GM19099 (cell line): ENCODE data around the gene RNASE4.

ENCODE experiments used
- POLR2A ChIP-seq: IDR thresholded peaks from 3 replicates; pipeline ENCODE4 v1.6.1; 2011; ENCODE audit warnings: low read depth; ENCODE audit not compliant: insufficient read length; ENCODE audit errors: extremely low read depth

Gene RNASE4, protein sequence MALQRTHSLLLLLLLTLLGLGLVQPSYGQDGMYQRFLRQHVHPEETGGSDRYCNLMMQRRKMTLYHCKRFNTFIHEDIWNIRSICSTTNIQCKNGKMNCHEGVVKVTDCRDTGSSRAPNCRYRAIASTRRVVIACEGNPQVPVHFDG

DNA sequence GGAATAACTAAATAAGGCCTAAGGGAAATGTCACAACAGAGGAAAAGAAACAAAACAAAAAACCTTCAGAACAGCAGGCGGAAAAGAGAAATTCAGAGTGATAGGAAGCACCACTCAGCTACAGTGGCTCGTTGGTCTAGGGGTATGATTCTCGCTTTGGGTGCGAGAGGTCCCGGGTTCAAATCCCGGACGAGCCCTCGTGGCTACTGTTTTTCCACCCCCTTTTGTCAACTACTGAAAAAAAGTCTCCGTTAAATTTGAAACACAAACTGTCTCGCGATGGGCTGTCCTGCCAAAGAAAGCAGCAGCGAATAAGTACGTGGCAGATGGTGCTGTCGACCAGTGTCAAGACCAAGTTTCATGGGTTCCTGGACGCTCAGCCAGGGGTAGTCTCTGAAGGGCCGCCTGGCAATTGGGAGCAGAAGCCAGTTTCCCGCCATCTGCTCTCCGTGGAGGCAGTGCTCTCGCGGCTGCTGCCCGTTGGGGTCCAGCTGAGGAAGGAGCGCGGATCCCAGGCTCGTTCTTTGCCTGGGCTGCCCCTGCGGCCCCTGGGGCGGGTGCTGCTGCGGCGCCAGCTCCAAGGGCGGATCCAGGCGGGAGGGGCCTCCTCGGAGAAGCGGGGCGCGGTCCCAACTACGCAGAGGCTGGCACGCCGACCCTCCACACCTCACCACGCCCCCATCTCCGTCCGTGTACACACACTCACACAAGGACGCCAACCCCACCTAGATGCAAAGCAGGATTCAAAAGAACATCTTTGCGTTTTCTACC, at the start of gene RNASE4:
Gene RNASE4 (plus strand): TSS at position 670 of the 771 bp plus-strand sequence. CDS start 14,812 bp downstream, outside the sequence.
- peak; percentile 53 for TF ChIP-seq POLR2A

DNA sequence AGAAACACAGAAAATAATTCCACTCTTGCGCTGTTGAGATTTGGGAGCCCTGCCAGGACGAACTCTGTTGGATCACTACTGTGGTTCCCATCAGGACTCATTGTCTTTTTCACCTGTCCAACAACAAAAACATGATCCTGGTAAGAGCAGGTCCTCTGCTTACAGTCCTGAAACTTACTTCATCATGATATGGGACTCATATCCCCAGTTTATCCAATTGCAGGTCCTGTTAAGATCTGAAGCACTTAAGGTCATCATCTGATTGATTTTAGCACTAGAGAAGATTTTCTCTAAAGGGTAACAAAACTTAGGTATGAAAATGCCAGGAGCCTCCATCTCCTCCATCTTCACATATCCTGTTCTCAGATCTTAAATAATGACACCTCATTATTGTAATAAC, 42.8 kb upstream of the RNASE4 start, which contains the start of gene OR6S1:
Gene OR6S1 (minus strand): TSS at position 101 of the 400 bp plus-strand sequence. CDS start 0 bp downstream, at position 101.
- TF ChIP-seq POLR2A, result no peak

DNA sequence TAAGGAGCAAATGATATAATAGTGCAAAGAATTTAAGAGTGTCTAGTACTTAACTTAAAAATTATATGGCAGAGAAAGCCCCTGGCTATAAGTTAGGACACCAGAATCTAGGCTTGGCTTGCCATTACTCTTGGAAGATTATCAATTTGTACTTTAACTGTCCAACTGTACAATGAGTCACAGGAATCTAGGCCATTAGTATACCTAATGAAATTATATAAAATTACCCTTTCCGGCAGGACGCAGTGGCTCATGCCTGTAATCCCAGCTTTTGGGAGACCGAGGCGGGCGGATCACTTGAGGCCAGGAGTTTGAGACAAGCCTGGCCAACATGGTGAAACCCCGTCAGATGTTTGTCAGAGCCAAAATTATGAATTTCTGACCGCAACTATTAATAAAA, 42.2 kb upstream of the RNASE4 start:
- TF ChIP-seq POLR2A, result no peak

DNA sequence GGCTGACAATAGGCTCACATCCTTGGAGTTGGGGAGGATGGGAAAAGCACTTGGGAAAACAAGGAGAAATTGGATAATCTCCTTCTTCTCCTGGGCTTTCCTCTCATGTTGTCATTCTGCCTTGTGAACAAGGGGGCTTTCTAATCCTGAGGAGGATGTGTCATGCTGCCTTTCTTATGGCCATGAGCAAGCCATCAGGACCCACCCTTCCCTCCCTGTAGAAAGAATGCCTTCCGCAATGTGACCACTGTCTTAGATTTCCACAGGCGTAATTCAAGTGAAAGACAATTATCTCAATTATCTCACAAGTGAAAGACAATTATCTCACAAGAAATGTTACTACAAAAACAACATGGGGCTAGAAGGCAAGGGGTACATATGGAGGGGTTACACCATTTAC, 39.8 kb upstream of the RNASE4 start:
- TF ChIP-seq POLR2A, result no peak

DNA sequence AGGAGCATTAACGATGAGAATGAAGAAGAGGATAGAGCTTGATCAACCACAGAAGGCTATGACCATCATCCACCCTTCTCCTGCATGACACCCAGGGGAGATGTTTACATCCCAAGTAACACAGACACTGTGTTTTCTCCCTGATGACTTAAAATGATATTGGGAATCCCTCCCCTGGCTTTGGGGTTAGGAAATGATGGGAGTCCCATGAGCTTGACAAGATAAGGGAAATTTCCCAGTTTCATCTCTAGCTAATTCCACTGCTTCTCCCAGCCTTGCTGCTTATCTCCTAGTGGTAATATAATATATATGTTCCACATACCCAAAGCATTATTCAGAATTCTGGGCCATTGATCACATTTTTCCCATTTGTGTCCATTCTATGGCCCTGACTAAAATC, 38.9 kb upstream of the RNASE4 start:
- TF ChIP-seq POLR2A, result no peak

DNA sequence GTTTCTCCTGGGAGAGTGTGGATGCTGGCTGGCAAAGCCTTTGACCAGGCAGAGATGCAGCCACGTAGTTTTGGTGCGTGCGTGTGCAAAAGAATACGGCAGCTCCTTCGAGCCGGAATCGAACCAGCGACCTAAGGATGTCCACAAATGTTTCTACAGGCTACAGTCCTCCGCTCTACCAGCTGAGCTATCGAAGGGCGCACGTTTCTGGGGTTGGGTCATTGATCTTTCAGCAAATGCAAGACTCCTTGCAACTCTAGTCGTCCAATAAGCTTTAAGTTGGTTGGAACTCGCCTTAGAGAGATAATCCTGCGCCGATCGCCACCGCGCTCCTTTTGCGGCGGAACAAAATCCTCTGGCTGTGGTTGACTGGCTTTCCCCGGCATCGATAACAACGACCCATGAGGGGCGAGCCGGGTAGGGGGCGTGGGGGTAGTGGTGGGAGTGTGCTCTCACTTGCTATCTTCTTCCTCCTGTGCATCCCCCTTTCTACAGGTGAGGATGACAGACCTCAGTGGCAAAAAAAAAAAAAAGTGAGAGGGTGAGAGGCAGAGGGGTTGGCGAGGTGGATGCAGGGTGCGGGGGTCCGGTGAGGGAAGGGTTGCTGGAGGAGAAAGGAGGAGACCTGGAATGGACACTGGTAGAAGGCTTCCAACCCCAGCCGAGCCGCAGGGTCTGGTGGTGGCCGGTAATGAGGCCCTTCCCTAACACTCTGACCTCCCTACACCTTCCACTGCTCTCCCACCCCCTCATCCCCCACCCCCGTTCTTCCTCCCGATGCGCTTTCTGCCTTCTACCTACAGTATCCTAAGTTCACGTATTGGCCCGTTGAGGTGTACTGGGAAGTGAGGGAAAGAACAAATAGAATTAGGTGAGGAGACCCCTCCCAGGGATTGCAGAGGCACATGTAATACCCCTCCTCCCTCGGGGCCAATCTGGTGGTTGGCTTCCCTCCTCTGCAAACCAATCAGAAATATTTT, 31.1 kb upstream of the RNASE4 start:
- peak; percentile 21 for TF ChIP-seq POLR2A

DNA sequence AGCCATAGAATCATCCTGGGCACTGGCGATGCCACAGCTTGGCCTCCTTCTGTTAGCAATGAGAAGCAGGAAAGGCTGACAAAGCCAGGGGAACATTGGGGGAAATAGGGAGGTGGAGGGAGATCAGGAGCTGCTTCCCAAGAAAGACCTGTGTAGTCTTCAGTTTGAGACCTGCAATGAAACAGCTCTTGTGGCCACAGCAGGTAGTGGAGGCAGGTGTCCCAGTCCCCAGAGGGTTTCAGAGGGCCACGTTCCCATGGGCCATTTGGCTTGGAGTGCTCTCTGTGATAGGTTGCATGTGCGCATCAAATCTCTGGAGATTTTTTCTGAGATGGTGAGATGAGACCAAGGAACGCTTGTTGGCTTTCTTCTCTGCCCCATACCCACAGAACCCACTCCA, 28.5 kb upstream of the RNASE4 start:
- TF ChIP-seq POLR2A, result no peak

DNA sequence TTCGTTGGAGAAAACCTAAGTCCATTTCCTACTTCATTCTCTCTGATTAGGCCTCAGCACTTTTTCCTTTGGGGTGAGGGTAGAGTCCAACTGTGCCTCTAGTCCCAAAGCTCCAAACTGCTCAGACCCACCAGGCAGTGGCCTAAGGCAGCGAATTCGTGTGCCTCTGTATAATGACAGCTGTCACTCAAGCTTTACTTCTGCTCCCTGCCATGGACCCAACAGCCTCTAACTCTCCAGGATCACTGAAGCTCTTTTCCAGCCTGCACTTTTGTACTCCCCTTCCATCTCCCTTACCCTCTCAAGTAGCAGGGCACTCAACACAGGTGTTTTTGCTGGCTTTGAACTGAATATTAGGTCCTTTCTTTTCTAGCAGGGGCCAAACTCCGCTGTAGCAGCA, 28.1 kb upstream of the RNASE4 start:
- no peak for TF ChIP-seq POLR2A

DNA sequence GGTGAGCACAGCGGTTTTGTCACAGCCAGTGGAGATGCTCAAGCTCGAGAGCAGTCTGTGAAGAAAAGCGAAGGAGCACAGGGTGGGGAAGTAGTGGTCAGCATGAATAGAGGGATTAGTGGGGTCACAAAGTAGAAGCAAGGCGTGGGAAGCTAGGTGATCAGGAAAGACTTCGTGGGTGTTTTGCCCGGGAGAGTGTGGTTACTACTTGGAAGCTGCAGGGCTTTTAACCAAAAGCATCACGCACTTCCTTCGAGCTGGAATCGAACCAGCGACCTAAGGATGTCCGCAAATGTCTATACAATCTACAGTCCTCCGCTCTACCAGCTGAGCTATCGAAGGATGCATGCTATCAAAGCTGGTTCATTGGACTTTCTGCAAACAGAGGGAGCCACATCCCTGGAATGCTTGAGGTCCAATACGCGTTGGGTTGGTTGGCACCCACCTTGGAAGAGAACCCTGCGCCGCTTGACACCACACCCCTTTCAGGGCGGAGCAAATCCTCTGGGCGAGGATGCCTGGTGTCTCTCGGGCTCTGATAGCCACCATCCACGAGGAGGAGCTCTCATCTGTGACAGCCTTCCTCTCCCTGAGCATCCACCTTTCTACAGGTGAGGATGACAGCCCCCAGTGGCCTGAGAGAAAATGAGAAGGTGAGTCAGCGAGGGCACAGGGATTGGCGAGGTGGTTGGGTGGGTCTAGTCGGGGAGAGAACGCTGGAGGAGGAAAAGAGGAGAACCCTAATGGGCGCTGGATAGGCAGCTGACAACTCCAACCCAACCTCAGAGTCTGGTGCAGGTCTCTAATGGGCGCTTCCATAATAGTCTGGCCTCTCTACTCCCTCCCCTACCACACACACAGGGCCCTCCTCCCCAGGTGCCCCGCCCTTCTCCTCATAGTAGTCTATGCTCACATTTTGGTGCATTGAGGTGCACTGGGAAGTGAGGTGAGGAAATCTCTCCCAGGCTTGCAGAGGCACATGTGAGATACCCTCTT, 26.8 kb upstream of the RNASE4 start:
- no peak for TF ChIP-seq POLR2A

DNA sequence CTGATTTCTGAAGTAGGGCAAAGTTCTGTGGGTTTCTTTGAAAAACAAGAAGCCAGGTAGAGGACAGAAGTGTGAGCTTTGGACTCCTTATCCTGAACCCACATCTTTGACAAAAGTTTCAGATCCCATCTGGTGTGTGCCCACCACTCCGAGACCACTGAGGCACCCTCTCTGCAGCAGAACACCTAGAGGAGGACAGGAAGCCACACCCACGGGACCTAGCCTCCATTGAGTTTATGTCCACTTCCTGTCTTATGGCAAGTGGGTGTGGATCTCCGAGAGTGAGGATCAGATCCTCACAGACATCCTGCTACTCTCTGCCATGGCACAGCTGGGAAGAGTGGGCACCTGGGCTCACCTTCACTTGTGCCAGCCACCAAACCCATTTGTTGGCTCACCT, 26.1 kb upstream of the RNASE4 start:
- TF ChIP-seq POLR2A, result no peak

DNA sequence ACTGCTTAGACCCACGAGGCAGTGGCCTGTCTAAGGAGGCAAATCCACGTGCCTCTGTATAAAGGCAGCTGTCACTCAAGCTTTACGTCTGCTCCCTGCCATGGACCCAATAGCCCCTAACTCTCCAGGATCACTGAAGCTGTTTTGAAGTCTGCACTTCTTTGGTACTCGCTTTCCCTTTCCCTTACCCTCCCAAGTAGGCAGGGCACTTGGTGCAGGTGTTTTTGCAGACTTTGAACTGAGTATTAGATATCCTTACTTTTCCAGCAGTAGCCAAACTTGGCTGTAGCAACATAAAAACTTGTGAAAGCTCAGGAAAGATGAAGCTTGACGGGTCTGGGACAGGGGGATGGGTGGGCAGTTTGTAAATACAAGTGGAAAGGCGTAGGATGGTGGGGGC, 25.0 kb upstream of the RNASE4 start:
- TF ChIP-seq POLR2A, result no peak

DNA sequence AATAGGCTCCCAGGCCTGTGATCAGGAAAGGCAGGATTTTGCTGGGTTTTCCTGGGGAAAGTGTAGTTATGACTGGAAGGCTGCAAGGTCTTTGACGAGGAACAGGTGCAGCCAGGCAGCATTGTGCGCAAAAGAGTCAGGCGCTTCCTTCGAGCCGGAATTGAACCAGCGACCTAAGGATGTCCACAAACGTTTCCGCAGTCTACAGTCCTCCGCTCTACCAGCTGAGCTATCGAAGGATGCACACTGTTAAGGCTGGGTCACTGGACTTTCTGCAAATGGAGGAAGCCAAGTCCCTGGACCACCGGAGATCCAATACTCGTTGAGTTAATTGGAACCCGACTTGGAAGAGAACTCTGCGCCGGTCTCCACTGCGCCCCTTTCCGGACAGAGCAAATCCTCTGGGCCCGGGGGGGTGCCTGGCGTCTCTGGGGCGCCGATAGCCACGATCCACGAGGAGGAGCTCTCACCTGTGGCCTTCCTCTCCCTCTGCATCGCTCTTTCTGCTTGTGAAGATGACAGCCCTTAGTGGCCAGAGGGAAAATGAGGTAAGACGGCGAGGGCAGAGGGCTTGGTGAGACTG, 24.5 kb upstream of the RNASE4 start:
- TF ChIP-seq POLR2A, result no peak

DNA sequence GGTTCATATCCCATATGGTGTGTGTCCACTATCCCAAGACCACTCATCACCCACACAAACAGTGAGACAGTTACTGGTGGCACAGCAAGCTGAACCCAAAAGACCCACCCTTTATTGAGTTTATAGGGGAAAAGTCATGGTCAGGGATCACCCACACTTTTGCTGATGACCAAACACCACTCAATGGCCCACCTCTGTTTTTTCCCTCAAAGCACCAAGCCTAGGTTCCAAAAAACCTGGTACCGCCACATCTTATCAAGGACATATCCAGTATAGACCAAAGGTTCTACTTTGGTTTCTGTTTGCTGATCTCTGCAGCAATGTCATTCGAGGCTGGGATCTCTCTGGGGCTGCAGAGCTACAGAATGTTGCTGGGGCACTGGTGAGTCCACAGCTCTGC, 23.2 kb upstream of the RNASE4 start:
- no peak for TF ChIP-seq POLR2A

DNA sequence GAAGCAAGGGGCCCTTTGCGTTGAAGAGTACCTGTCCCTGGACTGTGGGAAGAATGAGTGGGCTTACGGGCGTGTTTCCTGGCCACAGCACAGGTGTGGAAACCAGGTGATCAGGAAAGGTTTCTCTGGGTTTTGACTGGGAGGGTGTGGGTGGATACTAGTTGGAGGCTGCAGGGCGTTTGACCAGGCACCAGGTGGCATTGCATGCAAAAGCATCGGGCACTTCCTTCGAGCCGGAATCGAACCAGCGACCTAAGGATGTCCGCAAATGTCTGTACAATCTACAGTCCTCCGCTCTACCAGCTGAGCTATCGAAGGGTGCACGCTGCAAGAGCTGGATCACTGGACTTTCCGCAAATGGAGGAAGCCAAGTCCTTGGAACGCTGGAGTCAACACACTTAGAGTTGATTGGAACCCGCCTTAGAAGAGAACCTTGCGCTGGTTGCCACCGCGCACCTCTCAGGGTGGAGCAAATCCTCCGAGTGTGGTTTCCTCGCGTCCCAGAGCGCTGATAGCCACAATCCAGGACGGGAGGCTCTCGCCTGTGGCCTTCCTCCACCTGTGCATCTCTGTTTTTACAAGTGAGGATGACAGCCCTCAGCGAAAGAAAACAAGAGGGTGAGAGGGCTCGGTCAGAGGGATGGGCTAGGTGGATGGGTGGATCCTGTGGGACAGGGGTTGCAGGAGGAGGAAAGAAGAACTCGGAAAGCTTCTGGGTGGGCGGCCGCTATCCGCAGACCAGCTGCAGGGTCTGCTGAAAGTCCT, 21.2 kb upstream of the RNASE4 start:
- no peak for TF ChIP-seq POLR2A
